HL-60 (cell line): ENCODE results near the gene AGAP1.

Experiments
- DNase-seq, 2 experiments: peaks; one replicate each; pipeline ENCODE4 v3.0.0-alpha.2; 2010 to 2020; ENCODE audit warnings: low read depth in 1 of 2, low spot score in 1 of 2
- H3K27ac ChIP-seq: fragments of 250-450 bp; sonication (Bioruptor Pico); replicated peaks from 2 replicates; pipeline ENCODE4 v1.5.1; 2020; ENCODE audit warnings: mild to moderate bottlenecking, moderate library complexity
- H3K27me3 ChIP-seq: fragments of 250-450 bp; sonication (Bioruptor Pico); 2 replicates; pipeline ENCODE4 v1.5.1; 2021; ENCODE audit warnings: mild to moderate bottlenecking, moderate library complexity; ENCODE audit not compliant: insufficient read depth, poor library complexity, severe bottlenecking
- H3K4me3 ChIP-seq: replicated peaks from 2 replicates; pipeline ENCODE4 v1.5.1; 2011; ENCODE audit warnings: mild to moderate bottlenecking, control low read depth, low read length; ENCODE audit not compliant: insufficient read depth
- GABPA ChIP-seq: IDR thresholded peaks from 2 replicates; pipeline ENCODE4 v1.6.1; 2012; ENCODE audit warnings: low read depth
- POLR2AphosphoS5 ChIP-seq: IDR thresholded peaks from 2 replicates; pipeline ENCODE4 v1.6.1; 2012; ENCODE audit warnings: low read depth
- SPI1 ChIP-seq: IDR thresholded peaks from 2 replicates; pipeline ENCODE4 v1.6.1; 2012; ENCODE audit warnings: low read depth, mild to moderate bottlenecking, borderline replicate concordance
- TF ChIP-seq, protein P1 (sequence below): IDR thresholded peaks from 2 replicates; pipeline ENCODE4 v1.6.1; 2012; ENCODE audit warnings: low read depth; ENCODE audit not compliant: insufficient replicate concordance
- TF ChIP-seq, protein P2 (sequence below): IDR thresholded peaks from one replicate; pipeline ENCODE4 v1.5.1; 2011; ENCODE audit warnings: low read length, control low read depth, inconsistent platforms; ENCODE audit not compliant: insufficient read depth

Gene AGAP1

DNA sequence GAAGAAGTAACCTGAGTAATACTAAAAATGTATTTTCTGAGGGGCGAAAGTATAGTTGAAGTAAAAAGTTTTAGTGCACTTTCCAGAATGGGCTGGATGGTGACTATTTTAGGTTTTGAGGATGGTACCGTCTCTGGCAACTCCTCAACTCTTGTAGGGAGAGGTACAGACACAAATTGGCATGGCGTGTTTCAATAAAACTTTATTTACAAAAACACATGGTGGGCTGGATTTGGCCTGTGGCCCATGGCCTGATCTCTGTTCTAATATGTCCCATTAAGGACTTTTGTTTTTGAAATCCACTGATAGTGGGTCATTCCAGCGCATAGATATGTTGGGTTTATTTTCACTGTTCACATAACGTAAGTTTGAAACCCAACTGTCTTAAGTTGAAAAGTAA is 132.8 kb downstream of the AGAP1 start:
- Histone ChIP-seq H3K27me3 (no peaks in the 10 kb centered on the region), H3K27ac (no peak overlapping the region), H3K4me3 (no peak overlapping the region)
- DNase-seq = no peak
- no peak for TF ChIP-seq SPI1
- TF ChIP-seq, protein P1, sequence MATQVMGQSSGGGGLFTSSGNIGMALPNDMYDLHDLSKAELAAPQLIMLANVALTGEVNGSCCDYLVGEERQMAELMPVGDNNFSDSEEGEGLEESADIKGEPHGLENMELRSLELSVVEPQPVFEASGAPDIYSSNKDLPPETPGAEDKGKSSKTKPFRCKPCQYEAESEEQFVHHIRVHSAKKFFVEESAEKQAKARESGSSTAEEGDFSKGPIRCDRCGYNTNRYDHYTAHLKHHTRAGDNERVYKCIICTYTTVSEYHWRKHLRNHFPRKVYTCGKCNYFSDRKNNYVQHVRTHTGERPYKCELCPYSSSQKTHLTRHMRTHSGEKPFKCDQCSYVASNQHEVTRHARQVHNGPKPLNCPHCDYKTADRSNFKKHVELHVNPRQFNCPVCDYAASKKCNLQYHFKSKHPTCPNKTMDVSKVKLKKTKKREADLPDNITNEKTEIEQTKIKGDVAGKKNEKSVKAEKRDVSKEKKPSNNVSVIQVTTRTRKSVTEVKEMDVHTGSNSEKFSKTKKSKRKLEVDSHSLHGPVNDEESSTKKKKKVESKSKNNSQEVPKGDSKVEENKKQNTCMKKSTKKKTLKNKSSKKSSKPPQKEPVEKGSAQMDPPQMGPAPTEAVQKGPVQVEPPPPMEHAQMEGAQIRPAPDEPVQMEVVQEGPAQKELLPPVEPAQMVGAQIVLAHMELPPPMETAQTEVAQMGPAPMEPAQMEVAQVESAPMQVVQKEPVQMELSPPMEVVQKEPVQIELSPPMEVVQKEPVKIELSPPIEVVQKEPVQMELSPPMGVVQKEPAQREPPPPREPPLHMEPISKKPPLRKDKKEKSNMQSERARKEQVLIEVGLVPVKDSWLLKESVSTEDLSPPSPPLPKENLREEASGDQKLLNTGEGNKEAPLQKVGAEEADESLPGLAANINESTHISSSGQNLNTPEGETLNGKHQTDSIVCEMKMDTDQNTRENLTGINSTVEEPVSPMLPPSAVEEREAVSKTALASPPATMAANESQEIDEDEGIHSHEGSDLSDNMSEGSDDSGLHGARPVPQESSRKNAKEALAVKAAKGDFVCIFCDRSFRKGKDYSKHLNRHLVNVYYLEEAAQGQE = no peak
- TF ChIP-seq POLR2AphosphoS5 = no peak
- TF ChIP-seq, protein P2, sequence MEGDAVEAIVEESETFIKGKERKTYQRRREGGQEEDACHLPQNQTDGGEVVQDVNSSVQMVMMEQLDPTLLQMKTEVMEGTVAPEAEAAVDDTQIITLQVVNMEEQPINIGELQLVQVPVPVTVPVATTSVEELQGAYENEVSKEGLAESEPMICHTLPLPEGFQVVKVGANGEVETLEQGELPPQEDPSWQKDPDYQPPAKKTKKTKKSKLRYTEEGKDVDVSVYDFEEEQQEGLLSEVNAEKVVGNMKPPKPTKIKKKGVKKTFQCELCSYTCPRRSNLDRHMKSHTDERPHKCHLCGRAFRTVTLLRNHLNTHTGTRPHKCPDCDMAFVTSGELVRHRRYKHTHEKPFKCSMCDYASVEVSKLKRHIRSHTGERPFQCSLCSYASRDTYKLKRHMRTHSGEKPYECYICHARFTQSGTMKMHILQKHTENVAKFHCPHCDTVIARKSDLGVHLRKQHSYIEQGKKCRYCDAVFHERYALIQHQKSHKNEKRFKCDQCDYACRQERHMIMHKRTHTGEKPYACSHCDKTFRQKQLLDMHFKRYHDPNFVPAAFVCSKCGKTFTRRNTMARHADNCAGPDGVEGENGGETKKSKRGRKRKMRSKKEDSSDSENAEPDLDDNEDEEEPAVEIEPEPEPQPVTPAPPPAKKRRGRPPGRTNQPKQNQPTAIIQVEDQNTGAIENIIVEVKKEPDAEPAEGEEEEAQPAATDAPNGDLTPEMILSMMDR = no peak
- TF ChIP-seq GABPA = no peak

GRCh38 chr2:235627682-235628081 is 133.8 kb downstream of the AGAP1 start:
- Histone ChIP-seq H3K27ac (no peak overlapping the region), H3K4me3 (no peak overlapping the region), H3K27me3 (no peaks in the 10 kb centered on the region)
- TF ChIP-seq POLR2AphosphoS5 (no peak), SPI1 (no peak), GABPA (no peak)
- TF ChIP-seq, protein P1 = no peak
- TF ChIP-seq, protein P2 = no peak
- no peak for DNase-seq

GRCh38 chr2:235630718-235631296 is 137.0 kb downstream of the AGAP1 start:
- TF ChIP-seq SPI1 = no peak
- TF ChIP-seq GABPA = no peak
- TF ChIP-seq, protein P1 = no peak
- TF ChIP-seq, protein P2 = no peak
- no peak for TF ChIP-seq POLR2AphosphoS5
- H3K27me3 ChIP-seq = no peaks in the 10 kb centered on the region
- no peak overlapping the region for H3K4me3 ChIP-seq
- no peak for DNase-seq
- no peak overlapping the region for H3K27ac ChIP-seq
